ENCODE results near the gene UBE2QL1. TPM values are rescaled to one million over a fixed set of nuclear protein-coding genes. Genes with fewer than 3 reads are reported as not detected.
A peak's percentile ranks its signal among the peaks of the same experiment; 100 is the strongest.

Gene UBE2QL1
- total RNA-seq, 1 donor from 2014 or later, result 2.5 TPM

- Histone ChIP-seq H3K36me3 (no peaks in the 10 kb centered on the region), H3K9me3 (no peaks in the 10 kb centered on the region), H3K4me3 (no peak overlapping the region), H3K27ac (no peak overlapping the region), H3K4me1 (no peaks in the 10 kb centered on the region), H3K27me3 (no peaks in the 10 kb centered on the region)
- no peak for TF ChIP-seq CTCF (IDR thresholded peaks at IDR 0.05)
- TF ChIP-seq POLR2AphosphoS5 (IDR thresholded peaks at IDR 0.05; ENCODE audit: insufficient read depth in 1 of 2, low read depth in 1 of 2), result no peak
- TF ChIP-seq POLR2A (IDR thresholded peaks at IDR 0.05), result no peak
- intact Hi-C loops (cut with DNase I), result no loop called here
- peak in 1 of 2 donors; percentile 55 for DNase-seq (ENCODE audit: extremely low spot score in 2 of 2)
These were observed 42.7 kb downstream of the UBE2QL1 start for GRCh38 chr5:6491196-6491918.

GRCh38 chr5:6491919-6492290 lies 43.2 kb downstream of the UBE2QL1 start:
- no peaks in the 10 kb centered on the region for H3K9me3 ChIP-seq
- intact Hi-C loops (cut with DNase I), result no loop called here
- DNase-seq (ENCODE audit: extremely low spot score in 2 of 2), result peak in 1 of 2 donors; percentile 61
- H3K4me3 ChIP-seq, result no peak overlapping the region
- H3K27ac ChIP-seq, result no peak overlapping the region
- no peaks in the 10 kb centered on the region for H3K36me3 ChIP-seq
- no peaks in the 10 kb centered on the region for H3K27me3 ChIP-seq
- no peaks in the 10 kb centered on the region for H3K4me1 ChIP-seq
- no peak for TF ChIP-seq CTCF (IDR thresholded peaks at IDR 0.05)
- no peak for TF ChIP-seq POLR2A (IDR thresholded peaks at IDR 0.05)
- no peak for TF ChIP-seq POLR2AphosphoS5 (IDR thresholded peaks at IDR 0.05; ENCODE audit: insufficient read depth in 1 of 2, low read depth in 1 of 2)

- peak in 1 of 2 donors; percentile 12 for DNase-seq (ENCODE audit: extremely low spot score in 2 of 2)
- Histone ChIP-seq H3K4me3 (no peak overlapping the region), H3K27ac (no peak overlapping the region), H3K27me3 (no peaks in the 10 kb centered on the region), H3K36me3 (no peaks in the 10 kb centered on the region), H3K9me3 (no peaks in the 10 kb centered on the region), H3K4me1 (no peaks in the 10 kb centered on the region)
- TF ChIP-seq POLR2A (IDR thresholded peaks at IDR 0.05) (no peak), CTCF (IDR thresholded peaks at IDR 0.05) (no peak), POLR2AphosphoS5 (IDR thresholded peaks at IDR 0.05; ENCODE audit: insufficient read depth in 1 of 2, low read depth in 1 of 2) (no peak)
- intact Hi-C loops (cut with DNase I), result no loop called here
These were observed 44.3 kb downstream of the UBE2QL1 start for GRCh38 chr5:6492934-6493333.

GRCh38 chr5:6493681-6494454 lies 45.2 kb downstream of the UBE2QL1 start:
- peak in 1 of 2 donors; percentile 46 for DNase-seq (ENCODE audit: extremely low spot score in 2 of 2)
- Histone ChIP-seq H3K4me1 (no peaks in the 10 kb centered on the region), H3K36me3 (no peaks in the 10 kb centered on the region), H3K9me3 (no peaks in the 10 kb centered on the region), H3K27ac (no peak overlapping the region), H3K27me3 (no peaks in the 10 kb centered on the region), H3K4me3 (no peak overlapping the region)
- intact Hi-C loops (cut with DNase I), result no loop called here
- no peak for TF ChIP-seq POLR2A (IDR thresholded peaks at IDR 0.05)
- no peak for TF ChIP-seq POLR2AphosphoS5 (IDR thresholded peaks at IDR 0.05; ENCODE audit: insufficient read depth in 1 of 2, low read depth in 1 of 2)
- TF ChIP-seq CTCF (IDR thresholded peaks at IDR 0.05), result no peak

GRCh38 chr5:6494939-6495338 lies 46.3 kb downstream of the UBE2QL1 start:
- H3K4me3 ChIP-seq, result no peak overlapping the region
- H3K4me1 ChIP-seq, result no peaks in the 10 kb centered on the region
- H3K36me3 ChIP-seq, result no peaks in the 10 kb centered on the region
- intact Hi-C loops (cut with DNase I), result no loop called here
- H3K27me3 ChIP-seq, result no peaks in the 10 kb centered on the region
- peak in 1 of 2 donors; percentile 84 for DNase-seq (ENCODE audit: extremely low spot score in 2 of 2)
- H3K9me3 ChIP-seq, result no peaks in the 10 kb centered on the region
- no peak overlapping the region for H3K27ac ChIP-seq
- TF ChIP-seq POLR2A (IDR thresholded peaks at IDR 0.05) (no peak), POLR2AphosphoS5 (IDR thresholded peaks at IDR 0.05; ENCODE audit: insufficient read depth in 1 of 2, low read depth in 1 of 2) (no peak), CTCF (IDR thresholded peaks at IDR 0.05) (no peak)
